Liver (tissue), 3 donors: ENCODE results near the gene TMEM139.

Experiments used
- ATF3 ChIP-seq: IDR thresholded peaks from 2 replicates; pipeline ENCODE4 v1.6.1; 2016; ENCODE audit warnings: antibody characterized with exemption
- CTCF ChIP-seq: fragments of 150-350 bp; IDR thresholded peaks from 2 replicates; pipeline ENCODE4 v1.5.1; 2017; ENCODE audit warnings: improper control_type of control experiment, low read depth, low read length; ENCODE audit not compliant: missing input control
- EGR1 ChIP-seq, 2 donors: IDR thresholded peaks; 2 replicates each; pipeline ENCODE4 v1.6.1; 2016 to 2018; ENCODE audit warnings: antibody characterized with exemption in 2 of 2, low read depth in 2 of 2
- GABPA ChIP-seq, 2 donors: IDR thresholded peaks in 1 of 2; conservative IDR thresholded peaks in 1 of 2; 2 replicates each; pipeline ENCODE4 v1.6.1; 2016; ENCODE audit warnings: antibody characterized with exemption in 2 of 2, mild to moderate bottlenecking in 1 of 2, moderate library complexity in 1 of 2
- MAX ChIP-seq: IDR thresholded peaks from 2 replicates; pipeline ENCODE4 v1.6.1; 2016; ENCODE audit warnings: antibody characterized with exemption
- NR2F2 ChIP-seq: IDR thresholded peaks from 2 replicates; pipeline ENCODE4 v1.6.1; 2016; ENCODE audit warnings: antibody characterized with exemption
- RAD21 ChIP-seq, 2 donors: IDR thresholded peaks; 2 replicates each; pipeline ENCODE4 v1.6.1; 2016; ENCODE audit warnings: antibody characterized with exemption in 2 of 2, mild to moderate bottlenecking in 2 of 2
- REST ChIP-seq: IDR thresholded peaks from 2 replicates; pipeline ENCODE4 v1.6.1; 2016; ENCODE audit warnings: antibody characterized with exemption, mild to moderate bottlenecking
- RXRA ChIP-seq, 2 donors: IDR thresholded peaks; 2 replicates each; pipeline ENCODE4 v1.6.1; 2017 to 2018; ENCODE audit warnings: antibody characterized with exemption in 2 of 2, mild to moderate bottlenecking in 1 of 2
- SP1 ChIP-seq: IDR thresholded peaks from 2 replicates; pipeline ENCODE4 v1.6.1; 2018; ENCODE audit warnings: antibody characterized with exemption, mild to moderate bottlenecking
- TAF1 ChIP-seq: conservative IDR thresholded peaks from 2 replicates; pipeline ENCODE4 v1.6.1; 2016; ENCODE audit warnings: antibody characterized with exemption, mild to moderate bottlenecking
- YY1 ChIP-seq: IDR thresholded peaks from 2 replicates; pipeline ENCODE4 v1.6.1; 2016; ENCODE audit warnings: antibody characterized with exemption, mild to moderate bottlenecking
- ZBTB33 ChIP-seq: IDR thresholded peaks from 2 replicates; pipeline ENCODE4 v1.6.1; 2016; ENCODE audit warnings: antibody characterized with exemption
- donor health status: healthy.
- donor health status: healthy.

GRCh38 chr7:143248761-143249354 lies 35.9 kb upstream of the TMEM139 start:
- TF ChIP-seq CTCF: no peak
- TF ChIP-seq YY1: peak; percentile 78
- peak; percentile 84 for TF ChIP-seq REST
- peak; percentile 91 for TF ChIP-seq MAX
- no peak for TF ChIP-seq TAF1
- TF ChIP-seq RXRA (IDR thresholded peaks at IDR 0.05): peak; percentile 96 to 98
- no peak for TF ChIP-seq ZBTB33
- peak; percentile 48 to 67 for TF ChIP-seq RAD21 (IDR thresholded peaks at IDR 0.05)
- peak; percentile 35 for TF ChIP-seq ATF3
- peak; percentile 100 for TF ChIP-seq SP1
- TF ChIP-seq NR2F2: peak; percentile 98
- no peak for TF ChIP-seq EGR1 (IDR thresholded peaks at IDR 0.05; ENCODE audit: low read depth in 2 of 2)
- TF ChIP-seq GABPA (IDR thresholded peaks at IDR 0.05 in 1 of 2, conservative IDR thresholded peaks at IDR 0.05 in 1 of 2): no peak
